RWPE1 (cell line): ENCODE measurements around the gene PECR.

Experiments used
- CTCF ChIA-PET: fragments of 350-600 bp; sonication (Branson Sonifier 250); formaldehyde crosslinking; extraction: SDS; loops from one replicate; lab custom pipeline; 2021; lab: Yijun Ruan, JAX
- POLR2A ChIA-PET: fragments of 400-600 bp; formaldehyde crosslinking; extraction: SDS; loops from one replicate; lab custom pipeline; 2020; ENCODE audit warnings: antibody characterized with exemption; ENCODE audit not compliant: low non-redundant PET; lab: Yijun Ruan, JAX
- DNase-seq: peaks from one replicate; pipeline ENCODE4 v3.0.0; 2012; ENCODE audit warnings: low spot score
- H3K27ac ChIP-seq: fragments of 450-650 bp; 2 replicates; pipeline ENCODE4 v1.5.1; 2017
- CTCF ChIP-seq: fragments of 450-650 bp; conservative IDR thresholded peaks from 2 replicates; pipeline ENCODE4 v1.5.1; 2017; ENCODE audit warnings: low read depth, mild to moderate bottlenecking

The PECR gene

GRCh38 chr2:216075510-216076485 lies 5.8 kb downstream of the PECR start:
- ChIA-PET CTCF (interaction anchor here (0.8 kb wide), 1 partner anchor 17 kb away, joined by 3 read pairs; no protein-coding TSS in a partner anchor), POLR2A (no interaction called here)
- H3K27ac ChIP-seq = no peak overlapping the region
- DNase-seq = no peak
- TF ChIP-seq CTCF = no peak

- no peak for TF ChIP-seq CTCF
- H3K27ac ChIP-seq = no peak overlapping the region
- ChIA-PET POLR2A (interaction anchor here (1.7 kb wide), 1 partner anchor 17 kb away, joined by 3 read pairs; no protein-coding TSS in a partner anchor), CTCF (interaction anchor here (0.8 kb wide), 1 partner anchor 16 kb away, joined by 3 read pairs; no protein-coding TSS in a partner anchor)
- no peak for DNase-seq
Measured at GRCh38 chr2:216074794-216075193, 6.8 kb downstream of the PECR start.

- POLR2A ChIA-PET = interaction anchor here (1.7 kb wide), 1 partner anchor 17 kb away, joined by 3 read pairs; no protein-coding TSS in a partner anchor
- DNase-seq = no peak
- TF ChIP-seq CTCF = no peak
- H3K27ac ChIP-seq = no peak overlapping the region
- CTCF ChIA-PET = no interaction called here
Measured at GRCh38 chr2:216074380-216074779, 7.2 kb downstream of the PECR start.

GRCh38 chr2:216073773-216074172 lies 7.8 kb downstream of the PECR start:
- no peak for TF ChIP-seq CTCF
- DNase-seq = no peak
- POLR2A ChIA-PET = interaction anchor here (1.7 kb wide), 1 partner anchor 16 kb away, joined by 3 read pairs; no protein-coding TSS in a partner anchor
- no peak overlapping the region for H3K27ac ChIP-seq
- CTCF ChIA-PET = no interaction called here

GRCh38 chr2:216072473-216072872 lies 9.1 kb downstream of the PECR start:
- POLR2A ChIA-PET = interaction anchor here (0.6 kb wide), 1 partner anchor 37 kb away, joined by 3 read pairs; the partner anchor contains the start of gene XRCC5
- no peak for TF ChIP-seq CTCF
- no peak for DNase-seq
- no peak overlapping the region for H3K27ac ChIP-seq
- CTCF ChIA-PET = no interaction called here

GRCh38 chr2:216071111-216071851 lies 10.3 kb downstream of the PECR start:
- TF ChIP-seq CTCF = no peak
- no peak for DNase-seq
- no peak overlapping the region for H3K27ac ChIP-seq
- POLR2A ChIA-PET = no interaction called here
- CTCF ChIA-PET = no interaction called here
